Bronchial epithelial cell (primary cell): ENCODE results near the gene MNS1. TPM values are rescaled to one million over a fixed set of nuclear protein-coding genes. Genes with fewer than 3 reads are reported as not detected.

Experiments used
- DNase-seq: peaks from one replicate; pipeline ENCODE4 v3.0.0-alpha.2; 2010; ENCODE audit warnings: low read depth
- FAIRE-seq: peaks from 2 replicates; lab custom pipeline; 2011; peaks lifted over from hg19 to GRCh38; lab: Jason Lieb, UNC
- H3K27me3 ChIP-seq: 2 replicates; pipeline ENCODE4 v1.5.1; 2011; ENCODE audit warnings: low read length; ENCODE audit not compliant: control insufficient read depth, insufficient read depth
- H3K36me3 ChIP-seq: 2 replicates; pipeline ENCODE4 v1.5.1; 2011; ENCODE audit warnings: low read length; ENCODE audit not compliant: control insufficient read depth, insufficient read depth
- H3K4me3 ChIP-seq: 2 replicates; pipeline ENCODE4 v1.5.1; 2011; ENCODE audit warnings: mild to moderate bottlenecking, low read depth, low read length, control low read depth
- CTCF ChIP-seq: IDR thresholded peaks from 2 replicates; pipeline ENCODE4 v1.5.1; 2011; ENCODE audit warnings: mild to moderate bottlenecking, moderate library complexity, low read length, control low read depth, inconsistent platforms; ENCODE audit not compliant: insufficient read depth, severe bottlenecking
- total RNA-seq: library from RNA; depleted of rRNA; stranded (reverse); fragments of >200 nt; gene quantifications from 2 replicates; pipeline ENCODE4 v1.2.1, GENCODE V29; 2014

The MNS1 gene
- total RNA-seq, 1 donor from 2014 or later, result not detected

- DNase-seq (no peak), FAIRE-seq (no peak)
- Histone ChIP-seq H3K36me3 (no peaks in the 10 kb centered on the region), H3K27me3 (no peaks in the 10 kb centered on the region), H3K4me3 (no peak overlapping the region)
- TF ChIP-seq CTCF, result no peak
These were observed 8.1 kb upstream of the MNS1 start for GRCh38 chr15:56473017-56473416.

- no peak overlapping the region for H3K4me3 ChIP-seq
- no peaks in the 10 kb centered on the region for H3K27me3 ChIP-seq
- no peak for TF ChIP-seq CTCF
- H3K36me3 ChIP-seq, result no peaks in the 10 kb centered on the region
- DNase-seq (no peak), FAIRE-seq (no peak)
These were observed 7.3 kb upstream of the MNS1 start for GRCh38 chr15:56472278-56472677.

- H3K4me3 ChIP-seq, result no peak overlapping the region
- no peaks in the 10 kb centered on the region for H3K27me3 ChIP-seq
- TF ChIP-seq CTCF, result no peak
- H3K36me3 ChIP-seq, result no peaks in the 10 kb centered on the region
- FAIRE-seq (no peak), DNase-seq (no peak)
These were observed 6.6 kb upstream of the MNS1 start for GRCh38 chr15:56471440-56472069.

GRCh38 chr15:56469483-56469882 is 4.5 kb upstream of the MNS1 start:
- DNase-seq (no peak), FAIRE-seq (no peak)
- H3K27me3 ChIP-seq, result no peaks in the 10 kb centered on the region
- H3K36me3 ChIP-seq, result no peaks in the 10 kb centered on the region
- H3K4me3 ChIP-seq, result no peak overlapping the region
- no peak for TF ChIP-seq CTCF

- DNase-seq (no peak), FAIRE-seq (no peak)
- no peak overlapping the region for H3K4me3 ChIP-seq
- TF ChIP-seq CTCF, result no peak
- H3K36me3 ChIP-seq, result no peaks in the 10 kb centered on the region
- no peaks in the 10 kb centered on the region for H3K27me3 ChIP-seq
These were observed 3.5 kb upstream of the MNS1 start for GRCh38 chr15:56468401-56468800.

GRCh38 chr15:56467616-56468015 is 2.7 kb upstream of the MNS1 start:
- DNase-seq (no peak), FAIRE-seq (no peak)
- no peaks in the 10 kb centered on the region for H3K27me3 ChIP-seq
- no peaks in the 10 kb centered on the region for H3K36me3 ChIP-seq
- no peak overlapping the region for H3K4me3 ChIP-seq
- no peak for TF ChIP-seq CTCF
